Suppressor macrophage (primary cell): Measurements from ENCODE around the gene GPER1.
"Not testable (repeated sequence)": the region's sequence is repeated elsewhere in the genome, so short reads cannot be mapped to it uniquely, and the experiment has no call there.

Experiments
- DNase-seq, 4 experiments: peaks; one replicate each; pipeline ENCODE4 v3.0.0-alpha.2; 2020 to 2022

The GPER1 gene

DNA sequence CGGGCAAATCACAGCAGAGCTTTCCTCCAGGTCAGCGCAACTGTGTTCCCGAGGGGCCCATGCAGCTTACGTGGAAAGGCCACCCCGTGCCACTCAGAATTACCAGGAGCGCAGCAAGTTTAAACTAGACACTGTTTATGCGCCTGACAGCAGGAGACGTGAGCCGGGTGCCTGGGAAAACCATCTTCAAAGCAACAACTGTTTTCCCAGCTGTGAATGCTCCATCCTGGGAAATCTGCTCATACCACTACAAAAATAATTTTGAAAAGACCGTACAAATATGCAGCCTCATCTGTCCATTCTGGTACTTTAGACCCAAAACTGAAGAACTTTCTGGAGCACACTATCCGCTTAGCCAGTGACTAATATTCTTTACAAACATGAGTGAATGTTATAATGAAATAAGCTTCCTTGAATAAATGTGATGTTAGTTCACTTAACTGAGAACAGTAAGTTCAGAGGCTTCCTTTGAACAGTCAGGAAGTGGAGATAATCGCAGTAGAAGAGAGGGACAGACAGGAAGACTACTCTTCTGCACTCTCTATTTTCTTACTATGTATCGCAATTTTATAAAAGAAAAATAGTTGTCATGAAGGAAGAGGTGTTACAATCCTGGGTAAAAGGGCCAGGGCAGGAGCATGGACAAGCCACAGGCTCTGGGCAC is 16.7 kb downstream of the GPER1 start:
- no peak for DNase-seq

DNA sequence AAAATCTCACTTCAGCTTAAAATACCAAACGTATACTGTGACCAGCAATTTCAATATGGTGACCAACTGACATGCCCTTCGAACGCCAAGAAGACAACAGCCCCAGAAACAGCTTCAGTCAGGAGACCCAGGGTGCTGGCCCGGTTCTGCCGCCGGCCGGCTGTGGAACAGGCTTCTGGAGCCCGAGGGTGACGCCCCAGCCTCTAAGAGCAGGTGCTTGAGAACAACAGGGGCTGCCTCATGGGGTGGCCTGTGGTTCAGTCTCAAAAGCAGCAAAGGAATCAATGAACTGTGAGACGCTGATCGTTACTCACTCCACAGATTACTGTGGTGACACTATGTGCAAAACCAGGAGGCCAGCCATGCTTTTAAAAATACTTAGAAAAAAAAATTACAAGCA is 17.3 kb downstream of the GPER1 start:
- DNase-seq: no peak

DNA sequence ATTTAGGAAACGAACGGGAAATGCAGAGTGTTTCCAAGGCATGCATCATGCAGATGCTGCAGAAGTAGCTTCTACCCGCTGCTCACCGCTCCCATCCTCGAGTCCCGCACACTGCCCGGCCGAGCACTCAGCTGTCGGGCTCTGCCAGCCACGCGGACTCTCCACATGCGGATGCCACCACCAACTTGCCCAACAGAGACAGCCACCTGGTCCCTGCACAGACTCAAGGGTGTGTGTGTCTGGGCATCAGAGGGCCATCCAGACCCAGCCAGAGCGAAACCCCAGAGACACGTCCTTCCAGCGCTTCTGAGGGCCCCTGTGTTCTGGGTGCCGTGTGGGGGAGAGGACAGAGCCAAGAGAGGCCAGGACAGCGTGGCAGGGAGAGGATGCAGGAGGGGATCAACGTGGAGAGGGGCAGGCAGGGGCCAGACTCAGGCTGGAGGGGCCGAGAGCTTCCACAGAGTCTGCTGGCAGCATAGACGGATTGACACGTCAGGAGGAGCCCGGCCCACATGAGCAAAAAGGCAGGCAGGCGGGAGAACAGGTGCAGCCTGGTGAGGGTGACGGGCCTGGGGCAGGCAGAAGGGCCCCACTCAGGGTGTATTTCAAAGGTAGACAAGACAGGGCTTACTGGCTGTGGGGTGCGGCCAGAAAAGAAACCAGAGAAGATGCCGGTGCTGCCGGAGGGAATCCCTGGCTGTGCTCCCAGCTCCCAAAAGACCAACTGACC is 18.3 kb downstream of the GPER1 start:
- no peak for DNase-seq

DNA sequence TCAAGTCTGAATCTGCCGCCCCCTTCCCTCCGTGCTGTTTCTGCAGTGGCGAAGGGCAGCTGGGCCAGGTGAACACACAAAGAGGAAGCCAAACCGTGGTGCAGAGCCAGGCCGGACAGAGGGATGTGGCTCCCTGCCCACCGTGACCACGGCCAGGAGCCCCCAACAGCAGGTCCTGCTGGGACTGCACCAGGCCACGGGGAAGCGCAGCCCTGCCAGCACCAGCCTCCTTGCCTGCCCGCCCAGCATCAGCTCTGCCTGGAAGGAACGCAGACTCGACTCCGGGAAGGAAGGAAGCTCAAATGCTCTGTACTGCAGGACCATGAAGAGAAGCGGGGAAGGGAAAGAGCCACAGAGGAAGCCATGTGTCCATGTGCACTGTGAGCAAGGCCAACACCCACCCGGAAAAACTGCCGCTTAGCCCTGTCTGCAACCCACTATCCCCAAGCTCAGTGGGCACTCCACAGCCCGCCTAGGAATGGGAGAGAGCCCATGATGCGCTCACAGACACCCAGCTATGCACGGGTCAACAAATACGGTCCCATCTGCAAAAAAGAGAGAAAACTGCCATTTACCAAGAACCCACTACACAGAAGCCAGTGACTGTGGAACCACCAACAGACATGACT is 19.0 kb downstream of the GPER1 start:
- DNase-seq: no peak

DNA sequence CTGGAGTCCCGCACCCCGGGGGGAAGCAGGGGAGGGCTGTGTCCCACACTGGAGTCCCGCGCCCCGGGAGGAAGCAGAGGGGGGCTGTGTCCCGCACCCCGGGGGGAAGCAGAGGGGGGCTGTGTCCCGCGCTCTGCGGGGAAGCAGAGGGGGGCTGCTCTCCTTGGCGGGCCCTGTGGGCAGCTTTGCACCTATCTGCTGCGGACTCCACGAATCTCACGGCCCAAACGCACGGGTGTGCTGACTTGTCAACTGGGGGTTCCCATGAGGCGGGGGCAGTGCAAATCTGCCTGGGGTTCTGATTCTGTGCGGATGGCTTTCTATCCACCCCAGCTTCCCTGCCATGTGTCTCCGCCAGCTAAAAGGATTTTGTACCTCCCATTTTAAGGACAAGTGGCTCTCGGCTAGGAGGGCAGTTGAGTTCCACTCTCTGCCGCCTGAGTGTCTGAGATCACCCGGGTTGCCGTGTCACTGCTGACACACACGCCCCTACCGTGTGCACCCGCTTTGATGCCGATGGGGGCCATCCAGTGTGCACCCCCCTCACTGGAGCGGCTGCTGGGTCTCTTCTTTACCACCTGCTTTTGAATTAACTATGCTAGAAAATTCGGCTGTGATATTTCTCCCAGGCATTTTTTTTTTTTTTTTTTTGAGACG is 20.5 kb downstream of the GPER1 start:
- DNase-seq: no peak

DNA sequence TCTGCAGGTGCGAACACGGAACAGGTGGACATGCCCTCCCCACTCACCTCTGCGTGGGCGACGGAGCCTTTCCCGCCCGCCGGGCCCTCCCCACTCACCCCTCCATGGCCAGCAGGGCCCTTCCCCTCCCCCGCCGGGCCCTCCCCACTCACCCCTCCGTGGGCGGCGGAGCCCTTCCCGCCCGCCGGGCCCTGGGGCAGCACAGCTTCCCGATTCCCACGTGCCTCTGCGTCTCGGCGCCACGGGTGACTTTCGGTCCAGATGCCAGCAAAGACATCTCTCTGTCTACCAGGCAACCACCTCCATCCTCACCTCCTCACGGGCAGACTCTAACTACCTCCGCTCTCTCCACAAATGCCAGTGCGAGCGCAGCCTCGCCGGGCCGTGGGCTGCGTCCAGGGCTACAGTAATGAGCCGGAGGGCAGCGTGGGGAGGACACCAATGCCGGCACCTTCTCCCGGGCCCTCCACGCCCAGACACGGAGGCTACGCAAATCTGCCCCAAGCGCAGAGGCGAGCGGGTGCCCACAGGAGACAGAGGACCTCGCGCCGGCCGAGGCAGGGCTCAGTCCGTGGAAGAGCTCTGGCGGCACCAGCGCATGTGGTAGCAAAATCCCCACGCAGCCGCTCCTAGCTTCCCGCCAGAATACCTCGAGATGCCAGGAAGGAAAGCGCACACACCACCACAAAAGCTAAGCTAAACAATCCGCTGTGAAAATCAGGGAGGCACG is 21.8 kb downstream of the GPER1 start:
- no peak for DNase-seq

DNA sequence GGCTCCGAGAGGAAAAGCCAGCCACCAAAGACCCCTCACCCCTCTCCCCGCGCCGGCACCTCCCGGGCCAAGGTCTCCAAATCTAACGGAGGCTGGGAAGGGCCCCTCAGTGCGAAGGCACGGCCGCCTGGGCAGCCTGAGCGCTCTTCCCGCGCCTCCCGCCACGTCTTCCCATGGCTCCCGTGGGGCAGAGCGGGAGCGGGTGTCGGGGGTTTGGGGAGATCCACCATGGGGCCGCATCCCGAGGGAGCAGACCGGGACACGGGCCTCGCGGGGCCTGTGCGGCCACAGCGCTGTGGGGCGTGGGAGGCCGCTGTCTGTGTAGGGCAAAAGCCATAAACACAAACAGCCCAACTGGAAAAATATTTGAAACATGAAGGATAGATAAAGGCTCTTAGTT is 22.4 kb downstream of the GPER1 start:
- DNase-seq: no peak

DNA sequence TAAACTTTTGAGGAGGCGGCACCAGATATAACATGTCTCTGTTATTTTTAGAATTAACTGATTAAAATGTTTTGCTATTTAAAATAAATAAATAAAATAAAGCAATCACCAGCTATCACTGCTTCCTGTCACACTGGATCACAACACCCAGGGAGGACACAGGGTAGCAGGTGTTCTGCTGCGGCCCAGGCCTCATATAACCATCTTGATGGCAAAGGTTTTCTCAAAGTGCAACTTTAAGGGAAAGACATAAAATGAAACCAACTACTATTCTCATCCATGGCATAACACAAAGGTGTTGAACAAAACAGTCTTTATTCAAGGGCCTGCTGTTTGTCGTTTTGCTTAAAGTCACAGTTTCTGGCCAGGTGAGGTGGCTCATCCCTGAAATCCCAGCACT is 23.2 kb downstream of the GPER1 start:
- DNase-seq: no peak

DNA sequence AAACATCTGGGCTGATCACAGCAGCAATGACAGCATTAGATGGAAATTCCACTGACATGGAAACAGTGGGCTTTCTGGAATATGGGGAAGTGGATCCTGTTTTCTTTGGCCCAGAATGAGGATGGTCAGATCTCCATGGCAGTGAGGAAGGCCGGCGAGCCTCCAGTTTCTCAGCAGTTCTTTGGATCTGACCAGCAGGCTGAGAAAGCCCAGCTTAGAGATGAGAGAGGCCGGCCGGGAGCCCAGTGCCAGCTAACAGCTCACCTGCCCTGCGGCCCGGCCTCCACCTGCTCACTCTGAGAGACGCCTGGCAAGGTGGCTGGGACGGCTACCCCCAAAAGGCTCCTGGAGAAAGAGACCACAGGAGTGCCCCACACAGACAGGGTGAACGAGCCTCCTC is 24.2 kb downstream of the GPER1 start:
- DNase-seq: no peak

DNA sequence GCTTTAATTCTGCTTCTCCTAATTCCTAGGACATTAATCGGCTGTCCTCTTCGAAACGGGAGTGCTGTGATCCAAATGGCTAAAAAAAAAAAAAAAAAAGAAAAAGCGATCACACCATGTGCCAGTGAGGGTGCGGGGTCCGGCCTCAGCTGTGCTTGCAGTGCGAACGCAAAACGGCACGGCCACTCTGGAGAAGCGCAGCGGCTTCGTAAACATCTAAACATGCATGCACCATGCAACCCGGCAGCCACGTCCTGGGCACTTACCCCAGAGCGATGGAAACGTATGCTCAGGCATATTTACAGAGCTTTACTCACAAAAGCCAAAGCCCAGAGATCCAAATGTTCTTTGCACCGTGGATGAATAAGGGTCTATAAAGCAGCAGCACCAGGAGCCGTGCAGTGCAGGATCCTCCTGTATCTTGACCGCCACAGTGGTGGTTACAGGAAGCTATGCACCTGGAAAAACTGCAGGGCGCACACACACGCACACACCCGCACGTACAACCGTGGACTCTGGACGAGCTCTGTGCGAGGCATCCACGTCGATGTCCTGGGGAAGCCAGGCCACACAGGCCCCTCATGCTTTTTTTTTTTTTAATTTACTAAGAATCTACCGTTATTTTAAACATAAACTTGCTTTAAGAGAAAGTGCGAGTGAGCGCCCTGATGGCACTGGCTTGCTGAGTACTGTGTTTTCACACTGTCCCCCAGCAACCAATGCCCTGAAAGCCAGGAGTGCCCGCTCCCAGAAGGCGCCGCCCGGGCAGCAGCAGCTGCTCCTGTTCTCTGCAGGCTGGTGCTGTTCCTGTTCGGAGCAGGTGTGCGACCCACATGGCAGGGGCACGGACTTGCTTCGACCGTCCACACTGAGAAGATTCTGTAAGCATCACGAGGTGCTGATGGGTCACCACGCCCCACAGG is 25.0 kb downstream of the GPER1 start:
- no peak for DNase-seq

DNA sequence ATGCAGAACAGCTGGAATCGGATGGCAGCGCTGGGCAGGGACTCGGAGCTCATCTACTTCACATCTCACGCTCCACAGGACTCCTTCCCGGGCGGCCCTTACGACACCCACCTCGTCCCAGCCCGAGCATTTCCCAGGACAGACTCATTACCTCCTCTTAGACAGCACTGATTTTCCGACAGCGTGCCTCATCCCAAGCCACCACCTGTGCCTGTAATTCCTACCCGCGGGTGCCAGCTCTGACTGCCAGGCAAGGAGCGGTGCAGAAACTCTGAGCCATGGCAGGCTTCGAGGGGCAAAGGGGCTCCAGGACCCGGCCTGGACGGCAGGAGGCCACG is 25.6 kb downstream of the GPER1 start:
- DNase-seq: no peak

DNA sequence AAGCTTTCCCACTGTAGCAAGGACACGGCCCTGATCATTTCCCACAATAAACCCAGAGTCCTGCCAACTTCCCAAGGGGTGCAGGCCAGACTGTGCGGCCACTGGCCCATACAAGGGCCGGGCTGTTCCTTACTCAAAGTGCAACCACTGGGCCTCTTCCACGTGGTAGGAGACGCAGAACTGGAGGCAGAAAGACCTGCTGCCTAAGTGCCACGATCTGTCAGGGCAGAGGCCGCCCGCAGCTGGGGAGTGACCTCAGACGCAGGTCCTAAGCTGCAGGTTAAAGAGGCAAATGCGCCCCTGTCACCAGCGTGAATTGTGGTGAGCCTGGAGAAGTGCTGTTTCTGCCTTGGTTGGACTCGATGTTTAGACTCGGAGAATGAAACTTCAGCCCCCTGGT is 26.2 kb downstream of the GPER1 start:
- DNase-seq: no peak

DNA sequence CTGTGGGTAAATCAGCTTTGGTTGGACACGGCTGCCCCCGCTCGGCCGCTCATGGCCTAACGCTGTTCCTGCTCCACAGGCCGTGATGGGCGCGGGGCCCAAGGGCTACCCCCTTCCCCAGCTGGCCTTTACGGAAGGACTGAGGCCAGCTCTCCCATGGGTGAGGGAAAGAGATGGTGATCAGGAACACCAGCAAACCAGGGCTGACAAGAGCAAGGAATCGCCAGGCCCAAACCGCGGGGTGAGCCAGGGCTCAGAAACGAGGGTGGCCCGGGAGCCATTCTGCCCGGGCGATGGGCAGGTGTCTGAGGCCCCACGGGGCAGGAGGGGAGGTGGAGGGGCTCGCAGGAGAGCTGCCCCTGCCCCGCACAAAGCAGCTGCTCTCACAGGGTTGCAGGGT is 26.6 kb downstream of the GPER1 start:
- no peak for DNase-seq

DNA sequence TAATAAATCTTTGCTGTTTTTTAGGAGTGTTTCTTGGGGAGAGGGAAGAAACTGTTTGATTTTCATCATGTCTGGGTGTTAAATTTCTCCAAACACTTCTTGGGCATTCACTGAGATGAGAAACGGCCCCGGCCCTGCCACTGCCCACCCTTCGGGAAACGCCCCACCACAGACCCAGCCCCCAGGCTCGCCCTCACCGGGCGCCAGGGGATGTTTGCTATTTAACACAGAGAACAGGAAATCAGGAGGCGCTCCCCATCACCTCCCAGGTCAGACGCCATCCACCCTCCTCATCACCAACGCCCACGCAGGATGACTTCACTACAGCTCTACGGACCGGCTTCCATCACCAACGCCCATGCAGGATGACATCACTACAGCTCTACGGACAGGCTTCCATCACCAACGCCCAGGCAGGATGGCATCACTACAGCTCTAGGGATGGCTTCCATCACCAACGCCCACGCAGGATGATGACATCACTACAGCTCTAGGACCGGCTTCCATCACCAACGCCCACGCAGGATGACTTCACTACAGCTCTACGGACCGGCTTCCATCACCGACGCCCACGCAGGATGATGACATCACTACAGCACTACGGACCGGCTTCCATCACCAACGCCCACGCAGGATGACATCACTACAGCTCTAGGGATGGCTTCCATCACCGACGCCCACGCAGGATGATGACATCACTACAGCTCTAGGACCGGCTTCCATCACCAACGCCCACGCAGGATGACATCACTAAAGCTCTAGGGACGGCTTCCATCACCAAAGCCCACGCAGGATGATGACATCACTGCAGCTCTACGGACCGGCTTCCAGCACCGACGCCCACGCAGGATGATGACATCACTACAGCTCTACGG is 27.5 kb downstream of the GPER1 start:
- peak; percentile 13 to 34 (median 18) for DNase-seq

DNA sequence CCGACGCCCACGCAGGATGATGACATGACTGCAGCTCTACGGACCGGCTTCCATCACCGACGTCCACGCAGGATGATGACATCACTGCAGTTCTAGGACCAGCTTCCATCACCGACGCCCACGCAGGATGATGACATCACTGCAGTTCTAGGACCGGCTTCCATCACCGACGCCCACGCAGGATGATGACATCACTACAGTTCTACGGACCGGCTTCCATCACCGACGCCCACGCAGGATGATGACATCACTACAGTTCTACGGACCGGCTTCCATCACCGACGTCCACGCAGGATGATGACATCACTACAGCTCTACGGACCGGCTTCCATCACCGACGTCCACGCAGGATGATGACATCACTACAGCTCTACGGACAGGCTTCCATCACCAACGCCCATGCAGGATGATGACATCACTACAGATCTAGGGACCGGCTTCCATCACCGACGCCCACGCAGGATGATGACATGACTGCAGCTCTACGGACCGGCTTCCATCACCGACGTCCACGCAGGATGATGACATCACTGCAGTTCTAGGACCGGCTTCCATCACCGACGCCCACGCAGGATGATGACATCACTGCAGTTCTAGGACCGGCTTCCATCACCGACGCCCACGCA is 28.6 kb downstream of the GPER1 start:
- DNase-seq: not testable (repeated sequence)

DNA sequence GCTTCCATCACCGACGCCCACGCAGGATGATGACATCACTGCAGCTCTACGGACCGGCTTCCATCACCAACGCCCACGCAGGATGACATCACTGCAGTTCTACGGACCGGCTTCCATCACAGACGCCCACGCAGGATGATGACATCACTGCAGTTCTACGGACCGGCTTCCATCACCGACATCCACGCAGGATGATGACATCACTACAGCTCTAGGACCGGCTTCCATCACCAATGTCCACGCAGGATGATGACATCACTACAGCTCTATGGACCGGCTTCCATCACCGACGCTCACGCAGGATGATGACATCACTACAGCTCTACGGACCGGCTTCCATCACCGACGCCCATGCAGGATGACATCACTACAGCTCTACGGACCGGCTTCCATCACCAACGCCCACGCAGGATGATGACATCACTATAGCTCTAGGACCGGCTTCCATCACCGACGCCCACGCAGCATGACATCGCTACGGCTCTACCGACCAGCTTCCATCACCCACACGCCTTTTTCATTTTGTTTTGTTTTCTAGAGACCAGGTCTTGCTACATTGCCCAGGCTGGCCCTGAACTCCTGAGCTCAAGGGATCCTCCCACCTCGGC is 29.5 kb downstream of the GPER1 start:
- peak in 2 of 4 experiments; percentile 14 to 21 for DNase-seq

DNA sequence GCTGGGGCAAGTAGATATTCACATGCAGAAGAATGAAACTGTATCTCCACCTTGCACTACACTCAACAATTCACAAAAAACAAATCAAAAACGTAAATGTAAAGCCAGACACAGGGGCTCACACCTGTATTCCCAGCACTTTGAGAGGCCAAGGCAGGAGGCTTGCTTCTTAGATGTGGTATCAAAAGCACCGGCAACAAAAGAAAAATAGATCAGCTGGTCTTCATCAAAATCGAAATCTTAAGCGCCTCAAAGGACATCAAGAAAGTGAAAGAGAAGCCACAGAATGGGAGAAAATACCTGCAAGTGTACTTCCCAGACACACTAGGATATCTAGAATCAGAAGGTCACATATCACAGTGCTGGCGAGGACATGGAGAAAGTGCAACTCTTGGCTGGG is 31.3 kb downstream of the GPER1 start:
- DNase-seq: no peak

DNA sequence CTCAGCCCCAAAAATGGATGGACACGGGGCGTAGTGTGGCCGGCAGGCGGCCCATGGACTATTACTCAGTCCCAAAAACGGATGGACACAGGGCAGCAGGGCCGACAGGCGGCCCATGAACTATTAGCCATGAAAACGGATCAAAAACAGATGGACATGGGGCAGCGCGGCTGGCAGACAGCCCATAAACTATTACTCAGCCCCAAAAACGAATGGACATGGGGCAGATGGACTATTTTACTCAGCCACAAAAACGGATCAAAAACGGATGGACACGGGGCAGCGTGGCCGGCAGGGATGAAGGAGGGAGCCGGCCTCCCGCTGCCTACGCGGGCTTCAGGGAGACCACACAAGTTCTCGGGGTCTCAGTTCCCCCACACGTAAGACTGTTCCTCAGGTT is 32.9 kb downstream of the GPER1 start:
- DNase-seq: no peak

DNA sequence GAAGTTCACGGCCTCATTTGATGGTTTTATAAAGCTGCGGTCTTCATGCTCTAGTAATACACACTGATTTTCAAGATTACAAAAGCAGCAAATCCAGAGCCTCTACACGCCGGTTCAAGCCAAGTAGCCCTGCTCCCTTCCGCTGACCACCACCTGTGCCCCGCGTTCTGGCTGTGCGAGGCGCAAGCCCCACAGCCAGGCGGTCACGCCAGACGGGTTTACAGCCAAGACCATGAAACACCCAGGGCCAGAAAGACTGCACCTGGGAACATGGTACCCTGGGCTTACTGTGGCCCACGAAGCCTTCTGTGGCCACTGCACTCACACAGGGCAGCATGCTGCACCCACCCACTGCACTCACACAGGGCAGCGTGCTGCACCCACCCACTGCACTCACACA is 33.6 kb downstream of the GPER1 start:
- DNase-seq: no peak
